NB4 (cell line): ENCODE measurements around the gene DDRGK1.
"Not testable (repeated sequence)": the region's sequence is repeated elsewhere in the genome, so short reads cannot be mapped to it uniquely, and the experiment has no call there.

Source experiments
- DNase-seq: peaks from one replicate; pipeline ENCODE4 v3.0.0; 2010; ENCODE audit warnings: low read depth
- H3K4me3 ChIP-seq: one replicate; pipeline ENCODE4 v1.5.1; 2011; ENCODE audit warnings: mild to moderate bottlenecking, low read depth, low read length, moderate library complexity
- CTCF ChIP-seq: IDR thresholded peaks from one replicate; pipeline ENCODE4 v1.5.1; 2012; ENCODE audit warnings: low read depth, low read length
- MAX ChIP-seq: IDR thresholded peaks from 2 replicates; pipeline ENCODE4 v1.6.1; 2011; ENCODE audit warnings: low read depth, low read length
- MYC ChIP-seq: IDR thresholded peaks from 2 replicates; pipeline ENCODE4 v1.6.1; 2011; ENCODE audit warnings: low read depth, low read length
- POLR2A ChIP-seq: IDR thresholded peaks from 2 replicates; pipeline ENCODE4 v1.6.1; 2011; ENCODE audit warnings: mild to moderate bottlenecking; ENCODE audit not compliant: insufficient read length; ENCODE audit errors: extremely low read depth

Gene DDRGK1

GRCh38 chr20:3188823-3189413 is 15.6 kb downstream of the DDRGK1 start:
- TF ChIP-seq MYC, result no peak
- no peak overlapping the region for H3K4me3 ChIP-seq
- DNase-seq, result no peak

GRCh38 chr20:3187861-3188260 is 16.6 kb downstream of the DDRGK1 start:
- DNase-seq, H3K4me3 ChIP-seq: not testable (repeated sequence)

GRCh38 chr20:3183896-3184612 is 20.4 kb downstream of the DDRGK1 start:
- TF ChIP-seq MAX (no peak), MYC (no peak), POLR2A (no peak), CTCF (no peak)
- no peak overlapping the region for H3K4me3 ChIP-seq
- no peak for DNase-seq

- DNase-seq, result not testable (repeated sequence)
Observed at GRCh38 chr20:3182429-3182828, 22.1 kb downstream of the DDRGK1 start.

GRCh38 chr20:3181270-3181669 is 23.2 kb downstream of the DDRGK1 start:
- no peak for DNase-seq
- H3K4me3 ChIP-seq, result no peak overlapping the region
- TF ChIP-seq POLR2A, result no peak
- TF ChIP-seq CTCF, result no peak
- no peak for TF ChIP-seq MAX
- no peak for TF ChIP-seq MYC

More at GRCh38 chr20:3182429-3182828, 22.1 kb downstream of the DDRGK1 start:
- not testable (repeated sequence) for H3K4me3 ChIP-seq

GRCh38 chr20:3180319-3180718 is 24.2 kb downstream of the DDRGK1 start:
- no peak overlapping the region for H3K4me3 ChIP-seq
- TF ChIP-seq MYC (no peak), CTCF (no peak), POLR2A (no peak), MAX (no peak)
- no peak for DNase-seq

GRCh38 chr20:3177746-3178485 is 26.6 kb downstream of the DDRGK1 start:
- H3K4me3 ChIP-seq, result no peak overlapping the region
- peak; percentile 30 for DNase-seq
- TF ChIP-seq MAX, result 0 out of 2 replicates have a peak, but pooled peaks have one; percentile 27
- no peak for TF ChIP-seq MYC

GRCh38 chr20:3175270-3175669 is 29.2 kb downstream of the DDRGK1 start:
- no peak overlapping the region for H3K4me3 ChIP-seq
- TF ChIP-seq MYC (no peak), CTCF (no peak), POLR2A (no peak), MAX (no peak)
- DNase-seq, result no peak
